Ramos (cell line): Measurements from ENCODE around the gene CD70.
"Not testable (repeated sequence)": the region's sequence is repeated elsewhere in the genome, so short reads cannot be mapped to it uniquely, and the experiment has no call there.

Experiments used
- in situ Hi-C: fragments of 300-500 bp; cut with MboI; formaldehyde crosslinking; loops from one replicate; pipeline ENCODE4 v1.14.3; 2022; ENCODE audit warnings: low sequenced_read_pairs; ENCODE audit not compliant: unreplicated experiment

Gene CD70

GRCh38 chr19:6573350-6573749 lies 17.6 kb downstream of the CD70 start:
- in situ Hi-C loops: no loop called here

- in situ Hi-C loops: no loop called here
Measured at GRCh38 chr19:6572217-6572616, 18.7 kb downstream of the CD70 start.

GRCh38 chr19:6571167-6571566 lies 19.8 kb downstream of the CD70 start:
- in situ Hi-C loops: no loop called here

- in situ Hi-C loops: no loop called here
Measured at GRCh38 chr19:6570764-6571163, 20.2 kb downstream of the CD70 start.

GRCh38 chr19:6568816-6569215 lies 22.1 kb downstream of the CD70 start:
- in situ Hi-C loops: no loop called here

GRCh38 chr19:6568010-6568526 lies 22.9 kb downstream of the CD70 start:
- in situ Hi-C loops: no loop called here

- in situ Hi-C loops: not testable (repeated sequence)
Measured at GRCh38 chr19:6566727-6567126, 24.2 kb downstream of the CD70 start.

GRCh38 chr19:6564393-6564792 lies 26.6 kb downstream of the CD70 start:
- in situ Hi-C loops: no loop called here

- in situ Hi-C loops: not testable (repeated sequence)
Measured at GRCh38 chr19:6562437-6562836, 28.5 kb downstream of the CD70 start.

GRCh38 chr19:6556480-6557195 lies 34.3 kb downstream of the CD70 start:
- in situ Hi-C loops: no loop called here

GRCh38 chr19:6556043-6556449 lies 34.9 kb downstream of the CD70 start:
- in situ Hi-C loops: no loop called here

GRCh38 chr19:6551607-6552450 lies 39.1 kb downstream of the CD70 start:
- in situ Hi-C loops: no loop called here

GRCh38 chr19:6551091-6551490 lies 39.9 kb downstream of the CD70 start:
- in situ Hi-C loops: no loop called here

GRCh38 chr19:6550679-6551078 lies 40.3 kb downstream of the CD70 start:
- in situ Hi-C loops: not testable (repeated sequence)

GRCh38 chr19:6543866-6544347 lies 47.0 kb downstream of the CD70 start:
- in situ Hi-C loops: no loop called here

- in situ Hi-C loops: no loop called here
Measured at GRCh38 chr19:6540918-6541689, 49.8 kb downstream of the CD70 start.

GRCh38 chr19:6539514-6539913 lies 51.4 kb downstream of the CD70 start:
- in situ Hi-C loops: no loop called here
